ENCODE measurements around the gene AIFM3. TPM values are rescaled to one million over a fixed set of nuclear protein-coding genes. Genes with fewer than 3 reads are reported as not detected.
"Not testable (repeated sequence)": the region's sequence is repeated elsewhere in the genome, so short reads cannot be mapped to it uniquely, and the experiment has no call there.

Gene AIFM3
- total RNA-seq, 1 experiment from 2014 or later, result 2.6 TPM

- H3K4me1 Mint-ChIP-seq, result peaks cover 15% of the 10 kb centered on the region
- H3K4me3 Mint-ChIP-seq, result no peak overlapping the region
- CTCF ChIA-PET, result interaction anchor here (0.6 to 1.1 kb wide), 2 partner anchors 22 to 325 kb away, joined by 4 read pairs; no protein-coding TSS in a partner anchor
- H3K27ac Mint-ChIP-seq, result peak overlapping the region; percentile 41; the same call in 1 of the 2 replicates
- TF ChIP-seq AR (CRISPR knock-in tag; IDR thresholded peaks at IDR 0.05) (no peak), SOX15 (CRISPR knock-in tag; IDR thresholded peaks at IDR 0.05) (no peak), FOXK1 (CRISPR knock-in tag; IDR thresholded peaks at IDR 0.05) (no peak), ZNF512 (CRISPR knock-in tag; IDR thresholded peaks at IDR 0.05; ENCODE audit: borderline replicate concordance) (no peak), PRDM15 (CRISPR knock-in tag; IDR thresholded peaks at IDR 0.05) (no peak), TP53 (CRISPR knock-in tag; IDR thresholded peaks at IDR 0.05) (no peak), ZNF317 (CRISPR knock-in tag; IDR thresholded peaks at IDR 0.05; ENCODE audit: borderline replicate concordance, low read depth) (no peak), E2F5 (CRISPR knock-in tag; IDR thresholded peaks at IDR 0.05) (no peak), FOXP1 (CRISPR knock-in tag; IDR thresholded peaks at IDR 0.05; ENCODE audit: borderline replicate concordance) (no peak), ARID4B (CRISPR knock-in tag; IDR thresholded peaks at IDR 0.05; ENCODE audit: borderline replicate concordance) (no peak), SMAD4 (CRISPR knock-in tag; IDR thresholded peaks at IDR 0.05) (no peak), HMGA2 (CRISPR knock-in tag; IDR thresholded peaks at IDR 0.05) (no peak), SP1 (CRISPR knock-in tag; conservative IDR thresholded peaks at IDR 0.05) (no peak), ZNF671 (CRISPR knock-in tag; IDR thresholded peaks at IDR 0.05) (no peak), MXD4 (CRISPR knock-in tag; IDR thresholded peaks at IDR 0.05; ENCODE audit: borderline replicate concordance) (no peak)
- no peak for DNase-seq (ENCODE audit: low spot score)
- peaks cover 4% of the 10 kb centered on the region; the same call in 1 of the 2 replicates for H3K9me3 Mint-ChIP-seq
- POLR2A ChIA-PET, result interaction anchor here (0.6 kb wide), 1 partner anchor 902 kb away, joined by 3 read pairs; no protein-coding TSS in a partner anchor
- ATAC-seq, result no peak
- peaks cover 49% of the 10 kb centered on the region for H3K36me3 Mint-ChIP-seq
- H3K27me3 Mint-ChIP-seq (ENCODE audit: low read depth), result no peaks in the 10 kb centered on the region
Measured at GRCh38 chr22:20933910-20934309, 33.1 kb upstream of the AIFM3 start.

- ATAC-seq; H3K4me3 Mint-ChIP-seq; H3K27me3 Mint-ChIP-seq (ENCODE audit: low read depth); H3K9me3 Mint-ChIP-seq; POLR2A ChIA-PET; DNase-seq (ENCODE audit: low spot score); H3K27ac Mint-ChIP-seq: not testable (repeated sequence)
- CTCF ChIA-PET, result interaction anchor here (1.1 kb wide), 1 partner anchor 23 kb away, joined by 4 read pairs; no protein-coding TSS in a partner anchor
- Mint-ChIP-seq H3K36me3 (peaks cover 43% of the 10 kb centered on the region), H3K4me1 (peaks cover 21% of the 10 kb centered on the region)
Measured at GRCh38 chr22:20935049-20935448, 32.0 kb upstream of the AIFM3 start.

- H3K9me3 Mint-ChIP-seq; DNase-seq (ENCODE audit: low spot score); H3K4me3 Mint-ChIP-seq; ATAC-seq; H3K27me3 Mint-ChIP-seq (ENCODE audit: low read depth): not testable (repeated sequence)
- Mint-ChIP-seq H3K4me1 (peaks cover 30% of the 10 kb centered on the region), H3K27ac (peak overlapping the region; percentile 87), H3K36me3 (peaks cover 40% of the 10 kb centered on the region)
- POLR2A ChIA-PET, result interaction anchor here (0.6 kb wide), 2 partner anchors 120 to 931 kb away, joined by 3 read pairs; no protein-coding TSS in a partner anchor
- CTCF ChIA-PET, result interaction anchor here (1.7 kb wide), 2 partner anchors 20 to 50 kb away, joined by 6 to 10 read pairs; no protein-coding TSS in a partner anchor
Measured at GRCh38 chr22:20935780-20936539, 31.1 kb upstream of the AIFM3 start.

Measured in WTC11 (cell line).